GF-D8 (cell line): ENCODE measurements around the gene KANK4.

Experiments
- DNase-seq: peaks from one replicate; lab custom pipeline; 2025; lab: John Stamatoyannopoulos, UW

The KANK4 gene

GRCh38 chr1:62318756-62319544 lies at the start of gene KANK4:
TSS of gene KANK4 (minus strand) at chr1:62319434. CDS start at chr1:62281564, 37,870 bp downstream.
- DNase-seq = no peak

- no peak for DNase-seq
Observed at GRCh38 chr1:62368989-62369388, 49.8 kb upstream of the KANK4 start.

- no peak for DNase-seq
Observed at GRCh38 chr1:62367005-62367557, 47.8 kb upstream of the KANK4 start.

- DNase-seq = no peak
Observed at GRCh38 chr1:62364721-62365120, 45.5 kb upstream of the KANK4 start.

- DNase-seq = no peak
Observed at GRCh38 chr1:62362926-62363325, 43.7 kb upstream of the KANK4 start.

GRCh38 chr1:62362061-62362917 lies 43.1 kb upstream of the KANK4 start:
- DNase-seq = no peak

- no peak for DNase-seq
Observed at GRCh38 chr1:62361431-62361830, 42.2 kb upstream of the KANK4 start.

GRCh38 chr1:62358665-62359373 lies 39.6 kb upstream of the KANK4 start:
- DNase-seq = no peak

GRCh38 chr1:62357916-62358315 lies 38.7 kb upstream of the KANK4 start:
- no peak for DNase-seq

GRCh38 chr1:62356257-62356835 lies 37.1 kb upstream of the KANK4 start:
- DNase-seq = no peak

GRCh38 chr1:62355095-62355494 lies 35.9 kb upstream of the KANK4 start:
- DNase-seq = no peak

GRCh38 chr1:62353853-62354252 lies 34.6 kb upstream of the KANK4 start:
- no peak for DNase-seq

GRCh38 chr1:62352387-62352786 lies 33.2 kb upstream of the KANK4 start:
- no peak for DNase-seq

- no peak for DNase-seq
Observed at GRCh38 chr1:62349470-62350233, 30.4 kb upstream of the KANK4 start.

GRCh38 chr1:62346886-62347285 lies 27.7 kb upstream of the KANK4 start:
- DNase-seq = no peak

GRCh38 chr1:62343911-62344310 lies 24.7 kb upstream of the KANK4 start:
- DNase-seq = no peak

- no peak for DNase-seq
Observed at GRCh38 chr1:62342270-62342669, 23.0 kb upstream of the KANK4 start.

GRCh38 chr1:62341615-62342014 lies 22.4 kb upstream of the KANK4 start:
- DNase-seq = no peak

GRCh38 chr1:62341089-62341488 lies 21.9 kb upstream of the KANK4 start:
- DNase-seq = no peak

GRCh38 chr1:62337706-62338631 lies 18.7 kb upstream of the KANK4 start:
- no peak for DNase-seq
